ENCODE results near the gene TBC1D22B.
"Not testable (repeated sequence)": the region's sequence is repeated elsewhere in the genome, so short reads cannot be mapped to it uniquely, and the experiment has no call there.

The TBC1D22B gene

GRCh38 chr6:37321516-37322415, 64.2 kb downstream of the TBC1D22B start:
- no peak for DNase-seq

- DNase-seq = no peak
Observed at GRCh38 chr6:37323580-37323979, 66.0 kb downstream of the TBC1D22B start.

GRCh38 chr6:37324131-37325033, 66.8 kb downstream of the TBC1D22B start:
- DNase-seq = peak; percentile 39 to 50

GRCh38 chr6:37330345-37330744, 72.8 kb downstream of the TBC1D22B start:
- not testable (repeated sequence) for DNase-seq

GRCh38 chr6:37331047-37331446, 73.5 kb downstream of the TBC1D22B start:
- DNase-seq = no peak

- no peak for DNase-seq
Observed at GRCh38 chr6:37332894-37333293, 75.3 kb downstream of the TBC1D22B start.

GRCh38 chr6:37334047-37334446, 76.5 kb downstream of the TBC1D22B start:
- DNase-seq = no peak

- not testable (repeated sequence) for DNase-seq
Observed at GRCh38 chr6:37338317-37338716, 80.7 kb downstream of the TBC1D22B start.

- no peak for DNase-seq
Observed at GRCh38 chr6:37338745-37339255, 81.2 kb downstream of the TBC1D22B start.

GRCh38 chr6:37339741-37340638, 82.4 kb downstream of the TBC1D22B start:
- no peak for DNase-seq

GRCh38 chr6:37340639-37340943, 83.0 kb downstream of the TBC1D22B start:
- DNase-seq = no peak

GRCh38 chr6:37343248-37343647, 85.7 kb downstream of the TBC1D22B start:
- no peak for DNase-seq

GRCh38 chr6:37344308-37344707, 86.7 kb downstream of the TBC1D22B start:
- DNase-seq = no peak

GRCh38 chr6:37345804-37346203, 88.2 kb downstream of the TBC1D22B start:
- not testable (repeated sequence) for DNase-seq

- no peak for DNase-seq
Observed at GRCh38 chr6:37347177-37347576, 89.6 kb downstream of the TBC1D22B start.

GRCh38 chr6:37347670-37348111, 90.1 kb downstream of the TBC1D22B start:
- DNase-seq = no peak

GRCh38 chr6:37351027-37351426, 93.5 kb downstream of the TBC1D22B start:
- DNase-seq = no peak

- no peak for DNase-seq
Observed at GRCh38 chr6:37352384-37352783, 94.8 kb downstream of the TBC1D22B start.

- DNase-seq = peak; percentile 77 to 85
Observed at GRCh38 chr6:37353761-37354525, 96.4 kb downstream of the TBC1D22B start, which contains the start of gene RNF8. TSS of gene RNF8 (plus strand) at chr6:37353983. CDS start at chr6:37354165, 182 bp downstream.

GRCh38 chr6:37354526-37355384, 97.2 kb downstream of the TBC1D22B start:
- peak in 1 of 2 donors; percentile 17 for DNase-seq

Measured in inflammatory macrophage (primary cell).